ENCODE results near the gene ACRBP. TPM values are rescaled to one million over a fixed set of nuclear protein-coding genes. Genes with fewer than 3 reads are reported as not detected.

Gene ACRBP
- total RNA-seq, 4 donors from 2014 or later, result 0.27 to 0.71 (median 0.65) TPM; not detected in 1

- TF ChIP-seq POLR2A (IDR thresholded peaks at IDR 0.05) (no peak), CTCF (IDR thresholded peaks at IDR 0.05 in 4 of 5, conservative IDR thresholded peaks at IDR 0.05 in 1 of 5) (peak in 4 of 5 experiments; percentile 28 to 36 (median 32))
- DNase-seq (no peak), ATAC-seq (no peak)
- H3K36me3 ChIP-seq, result no peaks in the 10 kb centered on the region
- in situ Hi-C loops (cut with MboI; ENCODE audit: low sequenced_read_pairs in 4 of 4), result no loop called here
- peaks cover 0 to 11% (median 11%) of the 10 kb centered on the region in 3 donors for H3K27me3 ChIP-seq
- no peaks in the 10 kb centered on the region for H3K4me1 ChIP-seq
- H3K4me3 ChIP-seq, result peak overlapping the region in 2 of 4 donors; percentile 15 to 31
- intact Hi-C loops (cut with DNase I; ENCODE audit: low total_unique reads), result no loop called here
- H3K9me3 ChIP-seq, result no peaks in the 10 kb centered on the region
- no peak overlapping the region for H3K27ac ChIP-seq
These were observed 26.9 kb downstream of the ACRBP start for GRCh38 chr12:6620137-6620884.

- in situ Hi-C loops (cut with MboI; ENCODE audit: low sequenced_read_pairs in 4 of 4), result no loop called here
- Histone ChIP-seq H3K27me3 (peaks cover 0 to 11% (median 11%) of the 10 kb centered on the region in 3 donors), H3K36me3 (no peaks in the 10 kb centered on the region), H3K9me3 (no peaks in the 10 kb centered on the region), H3K4me3 (no peak overlapping the region), H3K4me1 (peaks cover 4 to 5% of the 10 kb centered on the region in 2 donors), H3K27ac (no peak overlapping the region)
- no peak for ATAC-seq
- DNase-seq, result no peak
- intact Hi-C loops (cut with DNase I; ENCODE audit: low total_unique reads), result no loop called here
- no peak for TF ChIP-seq CTCF (IDR thresholded peaks at IDR 0.05 in 4 of 5, conservative IDR thresholded peaks at IDR 0.05 in 1 of 5)
- TF ChIP-seq POLR2A (IDR thresholded peaks at IDR 0.05), result no peak
These were observed 28.6 kb downstream of the ACRBP start for GRCh38 chr12:6618483-6619225.

GRCh38 chr12:6615802-6616201 lies 31.4 kb downstream of the ACRBP start:
- H3K4me1 ChIP-seq, result peaks cover 16 to 25% of the 10 kb centered on the region in 2 donors
- intact Hi-C loops (cut with DNase I; ENCODE audit: low total_unique reads) (loop anchor here (2.0 kb wide), 1 partner anchor 31 kb away; the partner anchor contains the start of gene ACRBP), in situ Hi-C loops (cut with MboI; ENCODE audit: low sequenced_read_pairs in 4 of 4) (no loop called here)

More at GRCh38 chr12:6615802-6616201, 31.4 kb downstream of the ACRBP start:
- TF ChIP-seq POLR2A (IDR thresholded peaks at IDR 0.05) (no peak), CTCF (IDR thresholded peaks at IDR 0.05 in 4 of 5, conservative IDR thresholded peaks at IDR 0.05 in 1 of 5) (no peak)
- H3K9me3 ChIP-seq, result no peaks in the 10 kb centered on the region
- no peak overlapping the region for H3K4me3 ChIP-seq
- DNase-seq, result no peak
- H3K27ac ChIP-seq, result peak overlapping the region in 2 of 4 donors; percentile 85 to 93
- ATAC-seq, result no peak
- no peaks in the 10 kb centered on the region for H3K36me3 ChIP-seq
- peaks cover 0 to 9% (median 6%) of the 10 kb centered on the region in 3 donors for H3K27me3 ChIP-seq
